ENCODE results near the gene PRKCE.
"Not testable (repeated sequence)": the region's sequence is repeated elsewhere in the genome, so short reads cannot be mapped to it uniquely, and the experiment has no call there.

PRKCE gene

DNA sequence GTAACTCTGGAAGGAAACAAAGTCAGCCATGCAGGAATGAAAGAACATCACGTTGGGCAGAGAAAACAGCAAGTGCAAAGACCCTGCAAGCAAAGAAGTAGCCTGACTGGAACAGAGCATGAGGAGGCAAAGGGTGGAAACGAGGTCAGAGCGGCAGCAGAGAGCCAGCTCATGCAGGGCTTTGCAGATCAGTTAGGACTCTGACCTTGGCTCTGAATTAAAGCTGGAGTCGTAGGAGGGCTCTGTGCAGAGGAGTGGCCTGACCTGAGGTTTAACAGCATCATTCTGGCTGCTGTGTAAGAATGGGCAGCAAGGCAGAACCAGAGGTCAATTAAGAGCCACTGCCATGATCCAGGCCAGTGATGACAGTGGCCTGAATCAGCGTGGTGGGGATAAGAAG is 220.7 kb downstream of the PRKCE start:
- DNase-seq: no peak

DNA sequence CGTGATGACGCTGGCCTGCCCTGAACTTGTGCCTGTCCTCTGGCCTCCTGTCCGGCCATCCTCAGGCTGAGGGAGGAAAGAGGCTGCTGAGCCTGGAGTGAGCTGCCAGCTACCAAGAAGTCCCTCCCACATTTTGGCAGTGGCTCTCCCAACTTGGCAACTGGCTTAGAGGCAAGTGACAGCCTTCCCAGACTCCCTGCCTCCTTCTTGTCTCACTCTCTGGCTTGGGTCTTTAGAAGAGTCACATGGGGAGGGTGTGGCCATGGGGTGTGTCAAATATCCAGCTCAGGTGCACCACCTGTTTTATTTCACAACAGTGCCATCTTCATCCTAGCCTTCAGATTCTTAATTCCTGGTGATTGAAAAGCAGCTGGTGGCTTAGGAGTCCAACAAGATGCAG is 222.9 kb downstream of the PRKCE start:
- DNase-seq: no peak

DNA sequence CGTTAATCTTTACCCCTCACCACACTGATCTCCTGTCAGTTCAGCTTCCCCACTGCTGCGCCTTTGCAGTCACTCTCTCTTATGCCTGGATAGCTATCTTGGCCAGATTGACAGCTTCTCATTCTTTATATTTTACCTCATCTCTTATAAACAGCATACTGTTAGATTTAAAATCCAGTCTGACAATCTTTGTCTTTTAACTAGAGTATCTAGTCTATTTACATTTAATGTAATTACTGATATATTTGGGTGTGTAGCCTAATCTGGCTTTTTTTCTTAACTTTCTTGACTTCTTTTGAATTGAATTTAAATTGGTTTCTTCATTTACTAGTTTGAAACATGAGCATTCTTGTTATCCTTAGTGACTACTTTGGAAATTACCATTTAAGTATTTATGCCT is 225.1 kb downstream of the PRKCE start:
- DNase-seq: no peak

DNA sequence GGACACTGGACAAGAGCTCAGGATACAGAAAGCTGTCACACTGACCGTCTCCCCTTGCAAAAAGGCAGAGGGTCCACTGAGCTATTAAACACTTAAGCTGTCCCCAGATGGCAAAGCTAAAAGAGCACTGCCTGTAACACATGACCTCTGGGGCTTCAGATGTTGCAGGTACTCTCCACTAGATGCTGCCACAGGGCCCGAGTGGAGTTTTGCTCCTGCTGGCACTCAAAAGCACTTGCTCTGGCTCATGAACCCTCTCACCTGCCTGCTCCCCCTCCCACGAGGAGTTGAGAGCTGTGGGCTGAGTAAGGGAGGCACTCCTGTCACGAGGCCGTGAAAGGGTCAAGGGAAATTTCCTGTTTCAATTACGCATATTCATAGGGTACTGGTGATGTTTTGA is 227.9 kb downstream of the PRKCE start:
- DNase-seq: no peak

DNA sequence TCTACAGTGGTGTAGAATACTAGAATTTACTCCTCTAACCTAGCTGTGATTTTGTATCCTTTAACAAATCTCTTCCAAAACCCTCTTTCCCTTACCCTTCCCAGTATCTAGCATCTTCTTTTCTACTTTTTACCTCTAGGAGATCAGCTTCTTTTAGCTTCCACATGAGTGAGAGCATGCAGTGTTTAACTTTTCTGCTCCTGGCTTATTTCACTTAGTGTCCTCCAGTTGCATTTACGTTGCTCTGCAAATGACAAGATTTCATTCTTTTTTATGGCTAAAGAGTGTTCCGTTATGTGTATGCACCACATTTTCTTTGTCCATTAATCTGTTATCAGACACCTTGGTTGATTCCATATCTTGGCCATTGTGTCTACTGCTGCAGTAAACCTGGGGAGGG is 228.5 kb downstream of the PRKCE start:
- DNase-seq: no peak

DNA sequence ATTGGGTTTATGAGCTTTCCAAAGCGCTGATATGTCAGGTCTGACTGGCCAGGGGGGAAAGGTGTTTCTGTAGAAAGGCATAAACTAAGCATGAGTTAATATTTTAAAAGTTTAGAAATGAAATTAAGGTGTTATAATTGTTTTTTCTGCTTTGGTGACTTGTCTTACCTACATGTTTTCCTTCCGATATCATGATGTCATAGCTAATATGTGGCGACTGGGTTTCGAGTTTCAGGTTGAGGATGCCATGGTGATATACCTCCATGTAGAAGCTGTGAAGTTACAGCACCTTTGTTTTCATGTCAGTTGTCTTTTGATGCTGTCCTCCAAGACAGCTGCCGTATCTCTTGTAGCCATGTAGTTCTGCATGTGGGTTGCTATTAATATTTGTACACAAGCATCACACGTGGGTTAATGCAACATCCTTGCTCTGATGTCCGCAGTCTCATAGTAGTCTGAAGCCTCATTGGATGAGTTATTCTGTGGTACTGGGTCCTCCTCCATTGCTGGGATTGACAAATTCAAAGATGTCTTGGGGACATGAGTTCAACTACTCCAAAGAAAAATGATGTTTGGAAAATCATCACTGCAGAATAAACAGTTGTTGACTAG is 230.6 kb downstream of the PRKCE start:
- no peak for DNase-seq

DNA sequence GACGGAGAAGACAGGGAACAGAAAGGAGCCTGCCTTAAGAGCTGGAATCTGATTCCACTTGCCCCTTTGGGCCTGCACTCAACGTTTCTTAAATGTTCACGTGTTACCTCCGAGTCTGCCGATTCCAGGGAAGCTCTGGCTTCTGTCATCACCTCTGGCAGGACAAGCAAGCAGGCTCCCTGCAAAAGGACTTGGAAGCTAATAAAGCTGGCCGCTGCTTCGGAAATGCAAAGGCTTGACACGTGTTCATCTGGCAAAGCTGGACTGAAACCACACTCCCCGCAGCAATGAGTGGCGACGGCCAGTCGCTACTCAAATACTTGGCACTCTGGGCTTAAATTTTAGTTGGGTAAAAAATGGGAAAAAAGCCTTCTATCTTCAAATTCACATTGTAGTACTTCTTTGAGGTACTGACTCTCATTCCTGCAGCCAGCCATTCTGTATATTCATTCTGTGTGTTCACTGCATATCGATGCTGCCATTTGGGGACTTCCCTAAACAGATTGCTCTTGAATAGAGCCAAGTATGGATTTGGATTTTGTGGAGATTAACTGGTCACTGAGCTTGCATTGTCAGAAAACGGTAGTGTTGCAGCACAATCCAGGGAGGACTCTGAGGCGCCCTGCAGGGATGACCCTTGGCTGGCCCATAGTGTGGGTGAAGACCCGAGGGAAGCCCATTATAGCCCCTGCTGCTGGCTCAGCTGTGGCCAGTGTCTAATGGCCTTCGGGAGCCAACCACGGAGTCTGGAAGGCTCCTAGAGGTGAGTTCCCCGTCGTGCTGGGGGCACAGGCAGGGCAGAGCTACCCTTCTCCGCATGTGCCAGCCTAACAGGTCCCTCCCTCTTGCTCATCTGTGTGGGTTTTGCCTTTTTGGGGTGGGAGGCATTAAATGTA is 231.5 kb downstream of the PRKCE start:
- no peak for DNase-seq

DNA sequence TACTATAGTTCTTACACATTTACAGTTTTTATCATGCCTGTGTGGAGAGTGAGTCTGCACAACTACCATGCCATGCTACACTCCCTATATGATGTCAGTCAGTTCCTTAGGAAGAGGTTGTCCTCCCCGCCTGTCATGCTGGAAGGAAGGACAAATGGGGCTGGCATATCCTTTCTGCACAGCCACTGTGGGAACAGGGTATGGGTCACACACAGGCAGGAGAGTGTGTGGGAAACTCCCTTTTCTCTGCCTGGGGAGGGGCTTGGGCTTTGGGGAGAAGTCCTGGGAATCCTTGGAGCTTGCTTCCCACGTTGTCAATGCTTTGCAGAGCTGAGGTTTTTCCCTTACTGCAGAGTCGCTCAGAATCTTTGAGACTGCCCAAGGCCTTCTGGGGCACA is 232.1 kb downstream of the PRKCE start:
- DNase-seq: no peak

DNA sequence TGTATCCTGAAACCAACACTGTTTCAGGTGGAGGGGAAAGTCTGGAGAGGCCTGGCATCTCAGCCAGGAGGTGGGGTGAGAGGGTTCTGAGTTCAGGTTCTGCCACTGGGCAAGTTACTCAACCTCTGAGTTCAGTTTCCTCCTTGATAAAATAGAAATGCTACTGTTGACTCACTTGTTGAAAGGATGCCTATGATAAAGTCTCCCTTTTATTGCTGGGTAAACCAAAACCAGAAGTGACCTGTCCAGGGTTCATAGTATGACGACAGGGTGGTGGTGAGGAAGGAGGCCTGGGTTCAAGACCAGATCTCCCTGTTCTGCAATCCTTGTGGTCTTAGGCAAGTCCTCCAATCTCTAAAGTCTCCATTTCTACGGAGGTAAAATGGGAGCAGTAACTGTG is 232.7 kb downstream of the PRKCE start:
- DNase-seq: no peak

DNA sequence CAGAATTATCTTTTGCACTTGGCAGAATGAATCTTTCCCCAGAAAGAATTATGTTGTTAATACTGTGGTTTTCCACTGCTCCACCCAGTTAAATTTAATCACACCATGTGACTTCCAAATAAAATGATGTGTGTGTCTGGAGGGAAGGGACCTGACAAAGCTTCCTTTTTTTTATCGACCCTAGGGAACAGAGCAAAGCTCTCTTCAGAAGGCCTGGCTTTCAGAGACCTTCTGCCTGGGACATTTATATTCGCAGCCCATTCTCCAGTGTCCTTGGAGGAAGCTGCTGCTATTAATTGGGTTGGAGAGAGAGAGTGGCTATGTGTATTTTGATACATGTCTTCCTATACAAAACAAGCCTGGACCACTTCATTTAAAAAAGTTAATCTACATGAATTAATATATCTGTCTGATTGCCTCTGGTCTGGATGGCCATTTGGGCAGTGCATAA is 233.7 kb downstream of the PRKCE start:
- DNase-seq: no peak

DNA sequence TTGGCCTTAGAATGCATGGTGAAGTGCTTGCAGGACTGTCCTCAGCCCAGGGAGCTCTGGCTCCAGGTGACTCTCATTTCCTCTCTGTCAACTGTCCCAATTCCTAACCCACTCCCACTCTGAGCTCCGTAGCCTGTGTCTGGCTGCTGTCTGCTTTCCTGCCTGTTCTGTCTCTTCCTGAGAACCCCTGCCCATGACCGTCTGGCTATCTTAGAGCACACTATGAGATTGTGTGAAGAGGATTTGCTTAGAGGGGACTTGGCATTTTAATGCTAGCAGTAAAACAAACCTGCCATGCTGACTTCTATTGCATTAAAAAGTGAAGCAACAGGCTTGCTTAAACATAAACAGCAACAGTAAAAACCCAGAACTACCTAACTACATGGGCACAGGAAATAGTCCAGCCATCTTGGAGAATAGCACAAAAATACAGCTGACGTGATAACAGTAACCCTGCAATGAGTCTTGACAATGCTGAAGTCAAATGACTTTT is 234.7 kb downstream of the PRKCE start:
- DNase-seq: no peak

DNA sequence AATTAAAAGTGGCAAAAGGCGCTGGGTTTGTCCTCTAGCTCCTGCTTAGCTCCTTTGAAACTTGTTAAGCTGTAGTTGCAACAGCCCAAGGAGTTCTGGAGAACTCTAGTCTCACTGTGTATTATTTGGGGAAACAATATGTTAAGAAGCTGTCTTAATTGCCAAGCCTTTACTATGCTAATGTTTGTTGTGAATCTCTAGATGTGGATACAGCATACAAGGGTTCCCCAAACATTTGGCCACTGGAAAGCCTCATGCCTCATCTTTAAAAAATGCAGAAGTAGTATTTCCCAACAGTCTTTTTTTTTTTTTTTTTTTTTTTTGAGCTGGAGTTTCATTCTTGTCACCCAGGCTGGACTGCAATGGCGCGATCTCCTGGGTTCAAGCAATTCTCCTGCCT is 236.7 kb downstream of the PRKCE start:
- no peak for DNase-seq

DNA sequence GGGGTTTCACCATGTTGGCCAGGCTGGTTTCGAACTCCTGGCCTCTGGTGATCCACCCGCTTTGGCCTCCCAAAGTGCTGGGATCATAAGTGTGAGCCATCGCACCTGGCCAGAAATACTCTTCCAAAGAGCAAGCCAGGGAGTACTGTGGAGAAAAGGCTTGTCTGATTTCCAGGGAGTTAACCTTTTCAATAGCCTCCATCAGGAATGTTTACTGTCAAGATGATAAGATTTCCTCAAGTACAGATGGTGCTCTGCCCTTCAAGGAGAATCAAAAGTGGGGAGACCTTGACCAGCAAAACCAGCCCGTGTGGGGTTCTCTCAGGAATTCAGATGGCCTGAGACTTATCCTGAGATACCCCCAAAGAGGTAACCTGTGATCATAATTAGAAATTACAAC is 237.2 kb downstream of the PRKCE start:
- no peak for DNase-seq

DNA sequence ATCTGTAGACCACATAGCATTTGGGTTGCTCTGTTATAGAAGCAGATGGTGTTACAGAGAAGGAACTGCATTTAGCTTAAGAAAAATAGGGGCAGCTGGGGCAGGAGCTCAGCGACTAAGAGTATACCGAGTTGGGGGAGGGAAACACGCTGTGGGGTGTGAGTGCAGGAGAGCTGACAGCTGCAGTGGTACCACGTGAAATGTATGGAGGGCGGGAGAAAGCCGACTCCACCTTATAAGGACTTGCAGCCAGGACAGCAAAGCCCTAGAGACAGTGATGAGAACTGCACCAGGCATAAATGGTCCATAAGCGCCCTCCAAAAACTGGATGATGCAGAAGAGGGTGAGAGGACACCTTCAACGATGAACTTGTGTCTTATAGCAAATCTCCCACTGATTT is 237.6 kb downstream of the PRKCE start:
- peak; percentile 68 for DNase-seq

DNA sequence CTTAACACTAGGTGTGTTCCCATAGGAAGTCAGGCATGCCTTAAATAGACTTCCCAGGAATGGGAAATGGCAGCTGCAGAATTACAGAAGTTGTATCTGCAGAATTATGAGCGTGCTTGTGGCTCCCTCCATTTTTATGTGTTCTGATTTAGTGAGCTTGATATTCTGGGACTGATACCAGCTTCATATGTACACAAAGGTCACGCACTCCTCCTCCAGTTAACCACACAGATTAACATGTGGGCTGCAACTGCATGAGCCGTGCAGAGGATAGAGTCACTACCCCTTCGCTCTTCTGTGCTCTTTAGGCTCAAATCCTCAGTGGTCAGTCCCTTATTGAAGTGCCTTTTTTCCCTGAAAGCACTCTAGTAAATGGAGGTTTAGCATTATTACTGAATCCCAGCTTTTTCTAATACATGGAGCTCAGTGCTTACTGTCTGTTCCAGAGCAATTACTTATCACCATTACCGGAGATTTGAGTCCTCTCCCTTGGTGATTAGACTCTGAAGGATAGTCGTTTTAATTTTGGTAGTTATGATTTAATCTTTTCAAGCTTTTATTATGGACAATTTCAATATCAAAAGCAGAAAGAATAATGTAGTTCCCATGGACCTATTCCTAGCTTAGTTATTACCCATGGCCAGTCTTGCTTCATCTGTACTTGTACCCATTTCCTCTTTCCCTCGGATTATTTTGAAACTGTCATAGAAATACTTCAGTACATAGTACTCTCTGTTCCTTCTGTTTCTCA is 238.3 kb downstream of the PRKCE start:
- no peak for DNase-seq

DNA sequence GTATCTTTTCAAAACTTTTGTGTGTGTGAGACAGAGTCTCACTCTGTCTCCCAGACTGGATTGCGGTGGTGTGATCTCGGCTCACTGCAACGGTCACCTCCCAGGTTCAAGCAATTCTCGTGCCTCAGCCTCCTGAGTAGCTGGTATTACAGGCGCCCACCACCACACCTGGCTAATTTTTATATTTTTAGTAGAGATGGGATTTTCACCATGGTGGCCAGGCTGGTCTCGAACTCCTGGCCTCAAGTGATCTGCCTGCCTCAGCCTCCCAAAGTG is 238.8 kb downstream of the PRKCE start:
- not testable (repeated sequence) for DNase-seq

DNA sequence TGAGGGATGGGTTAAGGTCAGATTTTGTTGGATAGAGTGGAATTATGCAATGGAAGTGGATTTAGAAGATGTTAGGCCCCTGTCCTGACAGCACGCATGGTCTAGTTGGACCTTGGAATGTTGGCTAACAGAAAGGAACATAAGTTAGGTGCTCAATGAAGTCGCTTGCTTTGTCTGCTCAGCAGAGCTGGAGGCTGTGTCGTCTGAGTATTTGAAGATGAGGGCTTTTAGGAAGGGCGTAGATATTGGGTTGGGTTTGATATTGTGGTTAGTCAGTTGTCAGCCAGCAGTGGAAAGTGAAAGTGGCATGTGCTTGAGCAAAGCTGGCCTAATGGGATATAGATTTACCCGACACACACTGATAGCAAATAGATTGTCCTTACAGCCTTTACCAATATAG is 239.3 kb downstream of the PRKCE start:
- peak; percentile 49 for DNase-seq

DNA sequence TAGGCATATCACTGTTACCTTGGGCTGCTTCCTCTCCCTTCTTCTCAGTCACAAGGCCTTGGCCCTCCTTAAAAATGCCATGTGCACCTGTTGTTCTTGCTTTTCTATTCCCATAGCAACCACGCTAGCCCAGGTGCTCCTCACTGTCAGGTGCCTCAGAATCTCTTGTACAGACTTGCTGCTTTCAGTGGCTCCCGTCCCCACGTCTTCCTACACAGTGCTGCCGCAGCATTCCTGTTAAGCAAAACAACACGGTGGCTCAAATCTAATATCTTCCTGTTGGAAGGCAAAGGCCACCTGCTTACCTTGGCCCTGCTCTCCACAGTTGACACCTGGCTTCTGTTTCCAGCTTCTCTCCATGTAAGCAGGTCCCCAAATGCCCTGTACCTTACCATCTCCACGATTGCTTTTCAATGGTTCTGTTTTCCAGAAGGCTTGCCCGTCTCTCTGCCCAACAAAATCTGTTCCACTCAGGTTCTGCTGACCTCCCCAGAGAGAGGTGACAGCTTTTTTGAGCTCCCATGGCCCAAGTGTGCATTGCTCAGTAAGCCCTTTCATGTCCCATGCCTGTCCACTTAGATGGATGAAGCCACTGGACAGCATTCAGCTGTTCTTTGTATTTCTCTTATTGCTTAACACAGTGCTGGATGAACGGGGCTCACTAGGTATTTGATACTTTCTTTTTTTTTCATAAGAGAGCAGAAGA is 240.4 kb downstream of the PRKCE start:
- no peak for DNase-seq

DNA sequence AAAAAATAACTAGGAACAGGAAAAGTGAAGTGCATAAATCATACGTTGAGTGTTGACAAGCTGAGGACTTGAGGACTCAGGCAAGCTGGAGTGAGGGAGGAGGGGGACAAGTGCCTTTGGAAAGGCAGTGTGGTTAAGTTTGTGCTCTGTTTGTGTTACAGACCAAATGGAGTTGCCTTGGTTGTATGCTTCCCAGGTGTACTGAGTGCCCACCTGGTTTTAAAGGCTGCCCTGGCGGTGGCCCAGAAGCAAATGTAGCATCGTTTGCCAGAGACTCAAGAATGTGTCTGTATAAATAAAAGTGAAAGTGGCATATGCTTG is 240.9 kb downstream of the PRKCE start:
- DNase-seq: no peak

DNA sequence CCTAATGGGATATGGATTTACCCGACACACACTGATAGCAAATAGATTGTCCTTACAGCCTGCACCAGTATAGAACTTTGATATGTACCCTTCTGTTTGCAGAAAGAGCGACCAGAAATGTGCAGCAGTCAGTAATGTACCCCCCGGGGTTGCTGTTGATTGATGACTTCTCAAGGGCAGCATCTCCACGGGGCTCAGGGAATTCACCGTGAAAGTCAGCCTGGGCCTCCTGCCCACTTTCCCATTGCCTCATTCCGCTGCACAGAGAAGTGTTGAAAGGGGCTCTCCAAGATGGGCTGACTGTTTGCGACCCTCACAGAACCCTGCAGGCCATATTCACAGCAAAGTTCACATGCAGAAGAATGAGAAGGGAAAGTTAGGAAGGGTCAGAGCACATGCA is 241.3 kb downstream of the PRKCE start:
- DNase-seq: no peak

DNA sequence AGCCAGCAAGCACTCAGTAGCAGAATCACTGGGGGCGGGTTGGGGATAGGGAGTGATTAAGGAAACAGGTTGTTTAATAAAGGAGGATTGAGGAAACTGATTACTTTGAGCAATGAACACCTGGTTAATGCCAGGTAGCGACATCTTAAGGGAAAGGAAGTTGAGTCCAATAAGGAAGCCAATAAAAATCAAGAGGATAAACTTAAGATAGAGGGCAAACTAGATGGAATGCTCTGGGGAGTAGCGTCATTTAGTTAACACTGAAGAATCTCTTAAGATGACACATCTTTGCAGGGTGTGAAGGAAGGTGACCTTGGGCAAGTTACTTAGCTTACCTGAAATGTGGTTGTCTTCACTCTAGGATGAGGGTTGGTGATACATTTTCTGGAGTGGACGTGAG is 242.7 kb downstream of the PRKCE start:
- DNase-seq: no peak

DNA sequence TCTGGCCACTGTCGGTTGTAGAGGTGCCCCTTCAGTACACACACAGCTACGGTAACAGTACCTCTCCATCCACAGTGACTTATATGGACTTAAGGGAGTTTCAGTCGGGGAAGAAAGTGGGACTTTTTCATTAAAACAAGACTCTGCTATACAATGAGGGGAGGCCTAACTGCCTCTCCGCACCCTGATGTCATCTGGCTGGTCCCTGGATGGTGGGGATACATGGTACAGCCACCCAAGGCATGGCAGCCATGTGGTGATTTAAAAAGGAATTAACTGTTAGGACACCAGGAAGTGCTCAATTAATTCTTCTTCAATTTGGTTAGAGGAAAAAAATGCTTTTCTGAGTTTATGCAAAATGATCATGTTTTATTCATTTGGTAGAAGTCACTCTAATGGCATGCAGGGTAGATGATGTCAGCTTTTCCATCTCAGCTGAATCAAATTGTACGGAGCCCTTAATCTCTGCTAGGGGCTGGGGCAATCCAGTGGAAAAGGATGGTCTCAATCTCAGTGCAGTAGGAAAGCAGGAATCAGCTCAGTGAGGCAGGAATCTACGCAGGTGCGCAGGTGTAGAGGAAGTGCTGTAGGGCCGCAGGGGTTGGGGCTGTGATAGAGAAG is 243.9 kb downstream of the PRKCE start:
- no peak for DNase-seq

DNA sequence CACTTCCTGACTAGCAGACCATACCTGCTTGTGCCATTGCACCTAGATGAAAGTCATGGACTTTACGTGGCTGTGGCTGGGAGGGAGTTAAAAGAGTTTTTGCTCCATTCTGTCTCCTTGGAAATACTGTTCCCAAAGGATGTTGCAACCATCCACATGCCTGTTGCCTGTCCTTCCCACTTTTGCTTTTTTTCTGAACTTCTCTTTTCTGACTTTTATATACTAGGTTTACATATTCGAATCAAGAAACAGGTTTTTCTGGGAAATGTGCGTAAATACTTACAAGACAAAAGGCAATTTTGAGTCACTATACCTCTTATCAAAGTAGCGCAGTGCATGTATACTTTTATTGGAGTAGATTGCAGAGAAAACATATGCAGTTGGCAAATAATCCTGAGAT is 244.8 kb downstream of the PRKCE start:
- no peak for DNase-seq

Data from CD4-positive, alpha-beta T cell treated with Interleukin-15 for 1 hour (primary cell).